Measurements from ENCODE around the gene DLGAP1.

The DLGAP1 gene

DNA sequence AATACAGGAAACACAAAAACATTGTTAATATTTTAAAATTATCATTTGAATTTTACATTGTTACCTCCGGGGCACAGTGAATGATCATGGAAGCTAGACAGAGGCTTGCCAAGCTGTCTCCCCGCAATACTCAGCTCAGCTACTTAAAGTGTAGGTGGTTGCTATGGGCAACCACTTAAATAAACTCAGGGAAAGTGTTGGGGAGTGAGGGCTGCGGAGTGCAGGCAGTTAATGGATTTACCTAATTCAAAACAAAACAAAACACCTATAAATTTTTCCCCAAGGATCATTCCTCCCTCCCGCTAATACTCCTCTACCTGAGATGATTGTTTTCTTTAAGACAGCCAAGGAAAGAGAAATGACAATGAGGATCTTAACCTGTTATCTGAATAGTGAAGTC is 655.6 kb downstream of the DLGAP1 start:
- DNase-seq, result no peak

DNA sequence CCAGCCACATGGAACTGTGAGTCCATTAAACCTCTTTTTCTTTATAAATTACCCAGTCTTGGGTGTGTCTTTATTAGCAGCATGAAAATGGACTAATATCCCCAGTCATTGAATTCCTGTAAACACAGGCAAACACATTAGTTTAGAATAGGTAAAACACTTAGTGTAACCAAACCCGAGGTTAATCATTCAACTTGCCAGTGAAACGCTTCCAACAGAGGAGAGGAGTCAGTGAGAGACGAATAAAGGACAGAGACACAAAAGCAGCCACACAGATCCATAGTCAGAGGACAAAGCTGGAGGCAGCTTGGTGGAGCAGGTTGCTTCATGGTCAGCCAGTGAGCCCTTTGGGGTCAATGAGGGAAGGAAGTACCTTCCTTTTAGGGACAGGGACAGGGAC is 657.1 kb downstream of the DLGAP1 start:
- DNase-seq, result no peak

DNA sequence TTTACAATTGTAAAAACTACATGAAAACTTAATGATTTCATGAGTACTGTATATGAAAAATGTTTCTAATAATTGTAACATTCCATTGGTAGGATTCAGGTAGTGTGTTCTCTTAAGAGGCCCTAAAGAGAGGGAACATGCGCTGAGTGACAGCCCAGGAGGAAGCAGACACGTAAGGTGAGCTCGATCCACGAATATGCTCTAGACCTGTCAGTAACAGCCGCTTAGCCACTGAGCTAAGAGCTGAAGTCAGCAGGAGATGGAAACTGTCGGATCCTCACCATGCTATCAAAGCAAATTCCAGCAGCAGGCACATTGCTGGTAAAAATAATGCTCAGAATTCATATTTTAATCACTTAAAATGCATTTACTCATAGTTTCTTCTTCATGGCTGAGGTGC is 658.7 kb downstream of the DLGAP1 start:
- DNase-seq, result no peak

DNA sequence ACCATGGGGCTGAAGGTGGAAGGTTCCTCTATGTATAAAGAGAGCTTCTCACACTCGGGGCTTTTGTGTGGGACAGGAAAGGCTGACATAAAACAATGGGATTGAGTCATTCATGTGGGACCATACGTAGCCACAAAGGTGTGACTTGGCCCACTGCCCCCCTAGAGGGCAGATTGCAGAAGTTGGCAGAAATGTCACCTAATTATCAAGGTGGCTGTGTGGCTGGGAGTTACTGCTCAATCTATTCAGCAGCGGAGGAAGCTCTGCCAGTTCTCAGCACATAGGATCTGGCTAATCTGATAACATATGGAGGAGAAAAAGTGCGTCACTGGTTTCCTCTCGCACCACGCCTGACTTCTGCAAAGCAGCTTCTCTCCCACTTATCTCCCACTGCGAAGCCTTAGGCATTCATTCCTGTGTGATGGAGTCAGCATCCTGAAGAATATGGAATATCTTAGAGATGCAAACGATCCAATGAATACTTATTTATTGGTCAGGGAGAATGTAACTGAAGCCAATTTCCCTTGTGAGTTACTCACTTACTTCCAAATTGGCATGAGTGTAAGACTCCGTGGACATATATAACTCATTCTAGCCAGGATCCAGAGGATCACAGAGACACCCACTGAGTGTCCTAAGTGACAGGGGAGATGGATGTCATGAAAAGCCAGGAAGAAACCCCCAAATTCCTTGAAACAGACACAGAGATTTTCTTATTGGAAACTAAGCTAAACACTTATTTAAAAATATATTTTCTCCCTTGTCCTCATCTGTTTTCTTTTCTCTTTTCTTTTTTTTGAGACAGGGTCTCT is 660.4 kb downstream of the DLGAP1 start:
- DNase-seq, result no peak

DNA sequence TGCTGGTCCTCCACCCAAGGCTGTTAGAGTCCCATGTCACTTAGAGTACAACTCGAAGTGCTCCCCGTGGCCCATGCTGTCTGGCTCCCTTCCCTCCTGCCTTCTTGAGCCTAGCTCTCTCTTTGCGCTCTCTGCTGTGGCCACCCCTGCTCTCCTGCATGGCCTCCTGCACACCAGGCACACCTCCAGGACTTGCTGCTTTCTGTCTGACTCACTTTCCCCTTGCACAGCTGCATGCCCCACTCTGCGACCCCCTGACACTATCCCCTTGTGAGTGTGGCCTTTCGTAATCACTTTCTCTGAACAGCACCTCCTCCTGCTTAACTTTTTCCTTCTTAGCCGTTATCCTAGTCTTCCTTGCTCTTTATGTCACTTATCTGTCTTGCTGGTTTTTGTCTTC is 661.6 kb downstream of the DLGAP1 start:
- no peak for DNase-seq

DNA sequence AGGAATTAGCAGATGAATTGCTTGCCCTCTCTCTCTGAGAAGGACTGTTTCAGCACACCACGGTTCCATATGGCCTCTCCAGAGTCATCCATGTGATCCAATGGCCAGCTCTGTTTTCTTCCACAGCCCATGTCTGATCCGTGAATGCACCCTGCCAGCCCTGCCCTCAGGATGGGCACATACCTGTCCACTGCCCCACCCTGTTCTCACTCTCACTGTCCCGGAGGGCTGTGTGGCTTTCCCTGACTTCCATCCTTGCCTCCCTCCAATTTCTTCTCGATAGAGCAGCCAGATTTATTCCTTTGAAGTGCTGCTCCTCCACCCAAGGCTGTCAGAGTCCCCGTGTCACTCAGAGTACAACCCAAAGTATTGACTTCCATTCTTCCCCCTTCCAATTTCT is 662.0 kb downstream of the DLGAP1 start:
- no peak for DNase-seq

DNA sequence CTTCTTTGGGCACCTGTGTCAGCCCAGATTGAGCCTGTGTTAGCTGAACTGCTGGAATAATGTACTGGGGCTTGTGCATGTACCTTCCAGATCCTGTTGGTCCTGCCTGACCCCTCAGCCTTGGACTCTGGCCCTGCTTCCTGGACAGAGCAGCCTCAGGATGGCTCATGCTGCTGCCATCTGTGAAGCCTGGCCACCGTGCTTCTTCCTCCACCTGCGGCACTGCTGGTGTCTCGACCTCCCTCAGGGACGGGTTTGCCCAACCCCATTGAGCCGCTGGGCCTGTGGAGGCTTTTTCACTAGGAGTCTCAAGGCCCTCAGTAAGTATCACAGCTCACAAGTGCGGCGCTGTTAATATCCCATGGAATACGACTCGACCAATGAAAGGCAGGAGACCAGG is 662.4 kb downstream of the DLGAP1 start:
- DNase-seq, result no peak

DNA sequence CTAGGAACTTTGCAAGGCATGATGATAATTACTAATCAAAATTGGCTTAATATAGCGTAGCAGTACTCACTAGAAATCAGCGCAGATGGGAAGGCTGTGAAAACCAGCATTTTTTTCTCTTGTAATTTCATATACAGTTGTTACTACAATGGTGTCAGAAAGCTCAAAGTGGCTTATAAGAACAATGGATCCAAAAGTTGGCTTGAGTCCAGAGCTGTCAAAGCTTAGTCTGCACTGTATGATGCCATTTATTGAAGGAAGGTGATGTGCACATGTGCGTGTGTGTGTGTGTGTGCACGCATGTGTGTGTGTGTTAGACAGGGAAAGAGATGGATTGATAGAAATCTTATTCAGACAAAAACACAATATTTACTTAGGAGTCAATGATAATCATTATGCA is 663.9 kb downstream of the DLGAP1 start:
- no peak for DNase-seq

DNA sequence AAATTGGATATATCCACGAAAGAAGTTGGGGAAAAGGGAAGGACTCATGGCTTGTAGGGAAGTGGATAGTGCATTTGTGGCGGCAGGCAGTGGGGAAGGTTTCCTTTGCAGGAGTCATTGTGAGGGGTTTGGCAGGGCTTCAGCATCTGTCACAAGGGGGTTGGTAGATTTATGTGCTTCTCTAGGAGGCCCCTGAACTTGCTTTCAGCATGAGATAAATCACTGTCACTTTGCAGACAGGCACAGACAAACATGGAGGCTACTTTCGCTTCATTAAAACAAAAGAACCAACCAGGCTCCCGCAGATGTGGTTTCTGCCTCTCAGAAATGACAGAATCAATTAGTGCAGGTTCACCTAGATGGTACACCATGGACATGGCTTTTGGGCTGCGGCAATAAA is 664.4 kb downstream of the DLGAP1 start:
- DNase-seq, result no peak

DNA sequence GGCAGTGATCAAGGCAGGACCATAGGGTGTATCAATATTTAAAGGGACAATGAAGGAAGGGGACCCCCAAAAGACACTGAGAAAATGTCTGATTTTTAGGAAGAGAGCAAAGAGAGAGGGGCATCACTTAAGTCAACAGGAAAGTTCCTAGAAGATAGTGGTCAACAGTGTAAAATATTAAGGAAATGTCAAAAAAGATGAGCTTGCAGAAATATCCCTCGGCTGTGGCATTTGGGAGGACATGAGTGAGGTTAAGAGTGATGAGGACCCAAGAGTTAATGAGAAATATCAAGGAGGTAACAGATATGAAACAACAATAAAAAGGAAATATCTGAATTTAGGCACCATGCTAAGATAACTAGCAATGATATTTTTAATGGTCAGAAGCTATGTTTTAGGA is 665.6 kb downstream of the DLGAP1 start:
- DNase-seq, result no peak

DNA sequence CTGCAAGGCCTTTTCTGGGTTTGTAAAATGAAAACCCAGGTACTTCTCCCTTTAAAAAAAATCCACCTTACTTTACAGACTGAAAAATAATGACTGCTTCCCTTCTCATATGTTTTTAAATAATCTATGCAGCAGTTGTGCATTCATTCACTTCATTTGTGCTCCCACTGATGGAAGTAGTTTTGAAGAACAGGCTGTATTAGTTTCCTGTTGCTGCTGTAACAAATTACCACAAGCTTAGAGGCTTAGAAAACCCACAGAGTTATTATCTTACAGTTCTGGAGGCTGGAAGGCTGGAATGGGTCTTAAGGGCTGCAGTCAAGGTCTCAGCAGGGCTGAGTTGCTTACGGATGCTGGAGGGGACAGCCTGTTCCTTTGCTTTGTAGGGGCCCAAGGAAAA is 670.2 kb downstream of the DLGAP1 start:
- no peak for DNase-seq

DNA sequence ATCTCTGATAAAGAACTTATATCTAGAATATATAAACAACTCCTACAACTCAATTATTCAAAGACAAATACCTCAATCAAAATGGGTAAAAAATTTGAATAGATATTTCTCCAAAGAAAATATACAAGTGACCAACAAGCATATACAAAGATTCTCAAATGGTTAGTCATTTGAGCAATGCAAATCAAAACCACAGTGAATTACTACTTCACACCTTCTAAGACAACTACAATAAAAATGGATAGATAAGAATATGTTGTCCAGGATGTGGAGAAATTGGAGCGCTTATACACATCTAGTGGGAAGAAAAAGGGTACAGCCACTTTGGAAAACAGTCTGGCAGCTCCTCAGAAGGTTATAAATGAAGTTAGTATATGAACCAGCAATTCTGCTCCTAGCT is 672.2 kb downstream of the DLGAP1 start:
- no peak for DNase-seq

DNA sequence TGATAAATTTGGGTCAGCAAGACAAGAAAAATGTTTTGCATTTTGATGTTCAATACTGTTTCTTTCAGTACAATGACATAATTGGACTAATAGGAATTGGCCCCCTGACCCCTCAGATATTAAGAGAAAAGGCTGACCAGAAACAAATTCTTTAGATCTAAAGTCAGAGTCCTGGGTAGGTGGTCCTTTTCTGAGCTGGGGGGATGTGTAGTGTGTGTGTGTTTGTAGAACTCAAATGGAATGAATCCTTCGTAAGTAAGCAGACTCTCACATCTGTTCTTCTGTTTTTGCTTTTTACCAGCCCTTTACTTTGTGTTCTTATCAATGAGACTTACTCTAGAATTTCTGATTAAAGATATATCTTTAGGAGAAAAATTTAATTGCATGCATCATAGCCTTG is 677.4 kb downstream of the DLGAP1 start:
- DNase-seq, result no peak

DNA sequence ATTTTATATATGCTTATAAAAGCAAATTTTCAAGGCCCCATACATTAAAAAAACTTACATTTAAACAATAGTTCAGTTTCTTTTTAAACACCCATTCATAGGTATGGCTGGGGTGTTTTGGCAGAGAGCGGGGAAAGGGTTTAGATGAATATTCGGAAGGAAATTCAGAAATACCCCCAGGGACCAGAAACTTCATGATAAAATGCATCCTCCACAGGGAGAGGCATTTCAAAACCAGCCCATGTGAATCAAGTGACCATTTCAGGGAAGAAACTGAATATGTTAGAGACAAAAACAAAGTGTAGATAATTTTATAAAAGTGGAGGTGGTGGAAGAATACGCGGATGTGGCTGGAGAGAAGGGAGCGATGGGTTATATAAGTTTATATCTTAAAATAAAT is 678.0 kb downstream of the DLGAP1 start:
- no peak for DNase-seq

DNA sequence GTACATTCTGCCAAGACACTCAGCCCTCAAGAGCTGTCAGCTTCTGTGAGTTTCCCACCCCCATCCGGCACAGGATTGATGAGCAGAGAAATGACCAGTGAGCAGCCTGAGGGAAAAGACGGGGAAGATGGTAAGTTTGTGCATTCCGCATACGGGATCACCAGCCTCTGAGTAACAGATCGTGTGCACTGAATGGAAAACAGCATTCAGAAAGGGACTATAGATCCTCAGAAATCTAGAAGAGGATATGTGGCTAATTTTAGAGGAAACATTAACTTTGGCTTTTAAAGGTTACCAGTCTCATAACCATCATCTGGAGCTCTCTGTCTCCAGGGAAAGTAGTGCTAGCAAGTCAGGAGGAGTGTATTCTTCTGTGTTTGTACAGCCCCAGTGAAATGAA is 679.1 kb downstream of the DLGAP1 start:
- DNase-seq, result no peak

DNA sequence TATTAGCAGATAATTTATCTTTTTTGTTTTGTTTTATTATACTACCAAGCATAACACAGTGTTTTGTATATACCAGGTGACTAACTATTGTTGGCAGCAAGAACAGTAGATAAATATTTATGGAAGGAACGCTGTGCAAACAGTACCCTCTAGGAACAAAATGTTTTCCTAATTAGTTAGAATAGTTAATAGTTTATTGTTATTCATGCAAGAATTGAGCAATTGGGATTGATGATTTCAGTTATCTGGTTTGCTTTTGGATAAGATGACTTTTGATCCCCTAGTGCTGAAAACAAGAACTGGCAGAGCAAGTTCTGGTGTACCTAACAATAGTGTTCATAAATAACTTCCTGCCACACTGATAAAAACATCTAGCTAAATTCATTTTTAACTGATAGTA is 681.8 kb downstream of the DLGAP1 start:
- no peak for DNase-seq

DNA sequence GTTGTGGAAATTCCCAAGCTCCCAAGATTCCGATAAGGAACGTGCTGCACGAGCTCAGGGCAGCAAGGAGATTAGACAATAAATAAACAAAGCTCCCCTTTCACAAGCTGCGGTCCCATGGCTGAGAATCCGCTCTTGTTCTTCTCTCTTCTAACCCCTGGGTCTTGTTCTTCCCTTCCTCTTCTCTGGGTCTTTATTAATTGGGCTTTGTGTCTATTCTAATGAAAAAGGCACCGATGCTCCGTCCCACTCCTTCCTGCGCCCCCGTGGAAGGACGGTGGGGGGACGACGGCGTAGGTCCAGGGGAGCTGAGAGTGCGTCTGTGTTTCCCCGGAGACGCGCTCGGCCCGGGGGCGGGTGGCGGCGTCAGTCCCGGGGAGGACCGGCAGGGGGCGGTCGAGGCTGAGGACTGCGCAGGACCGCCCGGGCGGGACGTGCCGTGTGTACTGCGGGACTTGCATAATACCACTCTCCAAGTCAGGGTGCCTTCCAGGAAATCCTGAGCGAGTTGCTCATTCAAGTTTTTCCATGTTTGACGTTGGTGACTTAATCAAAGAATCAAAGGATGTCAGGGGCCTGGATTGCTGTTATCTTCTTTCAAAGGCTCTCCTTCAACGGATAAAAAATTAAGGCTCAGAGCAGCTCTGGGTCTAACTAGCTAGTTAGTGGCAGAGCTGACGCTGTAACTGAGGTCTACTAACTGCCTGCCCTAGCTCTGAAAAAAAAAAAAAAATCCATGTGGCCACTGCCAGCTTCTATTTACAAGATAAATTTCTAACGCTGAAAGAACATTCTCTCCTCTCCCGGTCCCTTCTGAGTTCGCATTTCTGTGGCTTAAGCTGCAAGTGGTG is 683.8 kb downstream of the DLGAP1 start:
- DNase-seq, result peak; percentile 18

DNA sequence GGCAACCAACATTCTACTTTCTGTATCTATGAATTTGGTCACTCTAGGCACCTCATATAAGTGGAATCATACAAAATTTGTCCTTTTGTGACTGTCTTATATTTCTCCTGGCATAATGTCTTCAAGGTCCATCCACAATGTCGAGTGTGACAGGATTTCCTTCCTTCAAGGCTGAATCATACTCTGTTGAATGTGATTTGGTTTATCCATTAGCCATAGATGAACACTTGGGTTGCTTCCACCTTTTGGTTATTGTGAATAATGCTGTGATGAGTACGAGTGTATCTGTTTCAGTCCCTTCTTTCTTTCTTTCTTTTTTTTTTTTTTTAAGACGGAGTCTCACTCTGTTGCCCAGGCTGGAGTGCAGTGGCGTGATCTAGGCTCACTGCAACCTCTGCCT is 693.8 kb downstream of the DLGAP1 start:
- no peak for DNase-seq

DNA sequence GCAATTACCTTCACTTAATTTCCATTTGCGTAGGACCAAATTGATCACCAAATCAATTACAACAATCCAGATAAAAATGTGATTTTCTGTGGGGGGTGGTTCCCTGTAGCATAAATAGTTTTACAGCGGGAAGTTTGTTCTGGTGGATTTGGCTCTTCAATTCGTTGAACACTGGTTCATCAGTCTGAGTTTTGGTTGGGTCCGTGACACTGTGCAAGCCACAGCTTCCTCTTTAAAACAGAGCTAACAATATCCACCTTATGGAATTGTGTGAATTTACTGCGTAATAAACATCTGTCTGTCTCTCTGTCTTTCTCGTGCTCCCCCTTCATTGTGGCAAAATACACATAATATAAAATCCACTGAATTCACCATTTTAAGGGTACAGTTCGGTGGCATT is 694.4 kb downstream of the DLGAP1 start:
- DNase-seq, result no peak

DNA sequence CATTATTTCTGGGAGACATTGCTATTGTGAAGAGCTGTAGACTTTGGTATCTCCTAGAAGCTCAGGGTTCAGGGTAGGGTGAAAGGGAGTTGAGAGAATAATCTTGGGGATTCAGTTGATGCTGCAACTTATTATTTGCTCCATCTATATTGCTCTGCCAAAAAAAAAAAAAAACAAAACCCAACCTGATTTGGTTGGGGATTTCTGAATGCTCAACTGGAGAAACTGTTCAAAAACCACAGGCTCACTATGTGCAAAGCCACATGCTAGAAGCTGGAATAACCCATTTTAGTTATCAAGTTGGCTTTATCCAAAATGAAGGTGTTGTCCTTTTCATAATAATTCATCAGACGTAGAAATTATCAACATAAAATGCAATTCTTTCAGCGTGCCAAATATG is 696.0 kb downstream of the DLGAP1 start:
- DNase-seq, result no peak

DNA sequence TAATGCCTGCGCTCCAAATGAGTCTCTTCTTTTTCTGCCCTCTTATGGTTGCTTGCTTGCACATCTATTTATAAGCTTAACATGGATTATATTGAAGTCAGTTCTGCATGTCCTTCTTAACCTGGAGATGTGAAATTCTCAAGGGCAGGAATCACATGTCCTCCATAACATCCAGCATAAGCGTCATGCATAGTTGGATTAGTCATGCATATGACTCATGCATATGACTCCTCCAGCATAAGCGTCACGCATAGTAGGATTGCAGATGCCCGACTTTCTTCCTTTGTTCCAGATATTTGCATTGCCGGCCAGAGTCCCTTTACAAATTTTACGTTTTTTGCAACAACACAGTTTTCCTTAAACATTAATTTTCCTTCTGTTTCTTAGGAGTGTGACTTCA is 696.6 kb downstream of the DLGAP1 start:
- no peak for DNase-seq

DNA sequence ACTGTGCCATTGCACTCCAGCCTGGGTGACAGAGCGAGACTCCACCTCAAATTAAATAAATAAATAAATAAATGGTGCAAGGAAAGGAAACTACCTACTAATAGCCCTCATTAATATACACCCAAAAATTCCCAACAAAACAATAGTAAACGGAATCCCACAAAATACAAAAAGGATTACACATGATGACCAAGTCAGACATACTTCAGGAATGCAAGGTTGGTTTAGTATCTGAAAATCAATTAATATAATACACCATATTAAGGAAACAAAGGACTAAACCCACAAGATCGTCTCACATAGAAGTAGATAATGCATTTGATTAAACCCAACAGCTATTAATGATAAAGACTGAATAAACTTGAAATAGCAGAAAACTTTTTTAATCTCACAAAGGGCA is 697.7 kb downstream of the DLGAP1 start:
- no peak for DNase-seq

DNA sequence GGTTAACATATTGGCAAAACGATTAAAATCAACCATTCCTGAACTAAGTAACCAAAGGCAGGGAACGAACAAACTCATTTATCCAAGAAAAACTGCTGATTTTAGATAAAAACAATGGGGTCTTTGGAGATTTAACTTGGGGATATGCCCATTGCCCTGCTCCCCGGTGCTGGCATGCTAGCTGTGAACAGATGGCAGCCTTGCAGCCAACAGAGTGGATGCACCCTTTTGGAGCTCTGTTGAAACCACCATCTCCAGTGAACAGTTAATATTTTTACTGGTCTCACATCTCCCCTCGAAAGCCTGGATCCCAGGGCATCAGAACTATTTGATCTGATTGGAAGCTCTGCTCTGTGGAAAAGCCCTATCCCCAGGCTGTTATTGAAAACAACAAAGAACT is 702.0 kb downstream of the DLGAP1 start:
- DNase-seq, result no peak

DNA sequence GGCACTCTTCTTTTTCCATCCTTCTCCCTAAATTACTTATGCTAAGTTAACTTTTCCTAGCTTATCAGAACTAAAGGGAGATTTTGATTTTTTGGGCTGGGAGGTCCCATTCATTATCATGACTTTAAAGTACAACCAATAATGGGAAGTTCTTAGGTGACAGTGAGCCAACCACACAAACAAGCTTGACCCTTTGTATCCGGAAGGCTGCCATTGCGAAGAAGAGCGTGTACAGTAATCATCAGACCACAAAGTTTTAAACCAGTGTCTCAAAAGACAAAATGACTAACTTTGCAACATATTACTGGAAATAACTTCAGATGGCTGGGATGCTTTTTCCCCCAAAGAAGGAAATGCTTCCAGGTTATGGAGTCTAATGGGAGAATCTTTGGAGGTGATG is 707.0 kb downstream of the DLGAP1 start:
- DNase-seq, result no peak
